Vagina (tissue), 2 donors: ENCODE measurements around the gene DENND1A. TPM values are rescaled to one million over a fixed set of nuclear protein-coding genes. Genes with fewer than 3 reads are reported as not detected.

Experiments
- DNase-seq, 2 donors: peaks; one replicate each; pipeline ENCODE4 v3.0.0-alpha.2; 2017; ENCODE audit errors: extremely low spot score in 2 of 2
- H3K27ac ChIP-seq: fragments of 200-600 bp; sonication (generic); one replicate; pipeline ENCODE4 v1.5.1; 2019
- H3K27me3 ChIP-seq: fragments of 200-600 bp; sonication (generic); one replicate; pipeline ENCODE4 v1.5.1; 2019
- H3K36me3 ChIP-seq, 2 donors: fragments of 200-600 bp; sonication (generic); one replicate each; pipeline ENCODE4 v1.5.1; 2017 to 2019
- H3K4me1 ChIP-seq: fragments of 200-600 bp; sonication (generic); one replicate; pipeline ENCODE4 v1.5.1; 2019
- H3K4me3 ChIP-seq, 2 donors: fragments of 200-600 bp; sonication (generic); 1 replicate in 1 of 2; 2 replicates in 1 of 2; pipeline ENCODE4 v1.5.1; 2016 to 2019
- H3K9me3 ChIP-seq: fragments of 200-600 bp; sonication (generic); one replicate; pipeline ENCODE4 v1.5.1; 2019
- POLR2A ChIP-seq, 2 donors: fragments of 450-650 bp; IDR thresholded peaks; one replicate each; pipeline ENCODE4 v1.6.1; 2017; ENCODE audit warnings: antibody characterized with exemption in 2 of 2, mild to moderate bottlenecking in 2 of 2, moderate library complexity in 2 of 2
- POLR2AphosphoS5 ChIP-seq, 2 donors: sonication (generic); formaldehyde crosslinking; IDR thresholded peaks; one replicate each; pipeline ENCODE4 v1.9.0; 2017; ENCODE audit warnings: antibody characterized with exemption in 2 of 2, mild to moderate bottlenecking in 2 of 2, low read depth in 1 of 2; ENCODE audit not compliant: insufficient read depth in 1 of 2
- intact Hi-C: fragments of 100-400 bp; cut with DNase I; formaldehyde crosslinking; loops from one replicate; pipeline ENCODE4 v1.15.1; 2023
- total RNA-seq: library from RNA; depleted of rRNA; stranded (reverse); fragments of >200 nt; gene quantifications from one replicate; pipeline ENCODE4 v1.2.3, GENCODE V29; 2016
- TF ChIP-seq, protein P1 (sequence below), 3 experiments: fragments of 450-650 bp in 2 of 3; fragments of 200-600 bp in 1 of 3; sonication (generic) in 1 of 3; IDR thresholded peaks; one replicate each; pipeline ENCODE4 v1.5.1; 2017 to 2019; ENCODE audit warnings: antibody characterized with exemption in 3 of 3, mild to moderate bottlenecking in 2 of 3, moderate library complexity in 2 of 3

Gene DENND1A
- total RNA-seq, 1 donor from 2014 or later, result 20.4 TPM

DNA sequence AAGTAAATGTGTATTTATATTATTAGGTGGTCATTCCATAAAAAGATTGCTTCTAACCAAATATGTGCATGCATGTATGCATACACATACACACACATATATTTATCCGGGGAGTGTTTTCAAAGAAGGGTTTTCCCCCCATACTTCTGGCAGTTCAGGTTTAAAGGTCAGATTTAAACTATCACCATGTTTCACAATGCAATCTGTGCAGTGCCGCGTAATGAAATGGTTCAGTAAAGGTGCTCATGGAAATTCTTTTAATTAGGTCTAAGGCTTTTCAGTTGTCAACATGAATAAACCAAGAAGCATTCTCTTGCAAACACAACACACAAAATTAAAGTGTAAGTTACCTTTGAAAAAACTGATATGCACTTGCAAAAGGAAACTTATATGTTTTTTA is 362.9 kb downstream of the DENND1A start:
- H3K27me3 ChIP-seq, result no peaks in the 10 kb centered on the region
- intact Hi-C loops, result no loop called here
- H3K9me3 ChIP-seq, result no peaks in the 10 kb centered on the region
- no peak overlapping the region for H3K4me3 ChIP-seq
- H3K4me1 ChIP-seq, result no peaks in the 10 kb centered on the region
- H3K27ac ChIP-seq, result no peak overlapping the region
- TF ChIP-seq POLR2AphosphoS5 (IDR thresholded peaks at IDR 0.05; ENCODE audit: insufficient read depth in 1 of 2, low read depth in 1 of 2) (no peak), POLR2A (IDR thresholded peaks at IDR 0.05) (no peak)
- TF ChIP-seq, protein P1, sequence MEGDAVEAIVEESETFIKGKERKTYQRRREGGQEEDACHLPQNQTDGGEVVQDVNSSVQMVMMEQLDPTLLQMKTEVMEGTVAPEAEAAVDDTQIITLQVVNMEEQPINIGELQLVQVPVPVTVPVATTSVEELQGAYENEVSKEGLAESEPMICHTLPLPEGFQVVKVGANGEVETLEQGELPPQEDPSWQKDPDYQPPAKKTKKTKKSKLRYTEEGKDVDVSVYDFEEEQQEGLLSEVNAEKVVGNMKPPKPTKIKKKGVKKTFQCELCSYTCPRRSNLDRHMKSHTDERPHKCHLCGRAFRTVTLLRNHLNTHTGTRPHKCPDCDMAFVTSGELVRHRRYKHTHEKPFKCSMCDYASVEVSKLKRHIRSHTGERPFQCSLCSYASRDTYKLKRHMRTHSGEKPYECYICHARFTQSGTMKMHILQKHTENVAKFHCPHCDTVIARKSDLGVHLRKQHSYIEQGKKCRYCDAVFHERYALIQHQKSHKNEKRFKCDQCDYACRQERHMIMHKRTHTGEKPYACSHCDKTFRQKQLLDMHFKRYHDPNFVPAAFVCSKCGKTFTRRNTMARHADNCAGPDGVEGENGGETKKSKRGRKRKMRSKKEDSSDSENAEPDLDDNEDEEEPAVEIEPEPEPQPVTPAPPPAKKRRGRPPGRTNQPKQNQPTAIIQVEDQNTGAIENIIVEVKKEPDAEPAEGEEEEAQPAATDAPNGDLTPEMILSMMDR (IDR thresholded peaks at IDR 0.05), result no peak
- DNase-seq, result no peak
- no peaks in the 10 kb centered on the region for H3K36me3 ChIP-seq

DNA sequence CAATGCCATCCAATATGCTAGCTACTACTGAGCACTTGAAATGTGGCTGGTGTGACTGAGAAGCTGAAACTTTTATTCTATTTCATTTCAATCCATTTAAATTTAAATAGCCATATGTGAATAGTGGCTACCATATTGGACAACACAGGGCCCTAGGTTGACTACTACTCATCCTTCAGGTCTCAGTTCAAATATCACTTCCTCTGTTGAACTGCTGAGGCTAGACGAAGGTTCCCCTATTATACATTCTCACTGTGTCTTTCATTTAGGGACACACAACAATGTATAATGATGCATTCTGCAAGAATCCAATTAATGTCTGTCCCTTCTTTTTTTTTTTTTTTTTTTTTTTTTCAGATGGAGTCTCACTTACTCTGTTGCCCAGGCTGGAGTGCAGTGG is 365.3 kb downstream of the DENND1A start:
- H3K9me3 ChIP-seq, result no peaks in the 10 kb centered on the region
- DNase-seq, result no peak
- H3K36me3 ChIP-seq, result no peaks in the 10 kb centered on the region
- intact Hi-C loops, result no loop called here
- no peak overlapping the region for H3K4me3 ChIP-seq
- H3K27ac ChIP-seq, result no peak overlapping the region
- H3K27me3 ChIP-seq, result no peaks in the 10 kb centered on the region
- H3K4me1 ChIP-seq, result no peaks in the 10 kb centered on the region
- TF ChIP-seq POLR2A (IDR thresholded peaks at IDR 0.05), result no peak
- no peak for TF ChIP-seq POLR2AphosphoS5 (IDR thresholded peaks at IDR 0.05; ENCODE audit: insufficient read depth in 1 of 2, low read depth in 1 of 2)
- TF ChIP-seq, protein P1 (IDR thresholded peaks at IDR 0.05), result no peak

DNA sequence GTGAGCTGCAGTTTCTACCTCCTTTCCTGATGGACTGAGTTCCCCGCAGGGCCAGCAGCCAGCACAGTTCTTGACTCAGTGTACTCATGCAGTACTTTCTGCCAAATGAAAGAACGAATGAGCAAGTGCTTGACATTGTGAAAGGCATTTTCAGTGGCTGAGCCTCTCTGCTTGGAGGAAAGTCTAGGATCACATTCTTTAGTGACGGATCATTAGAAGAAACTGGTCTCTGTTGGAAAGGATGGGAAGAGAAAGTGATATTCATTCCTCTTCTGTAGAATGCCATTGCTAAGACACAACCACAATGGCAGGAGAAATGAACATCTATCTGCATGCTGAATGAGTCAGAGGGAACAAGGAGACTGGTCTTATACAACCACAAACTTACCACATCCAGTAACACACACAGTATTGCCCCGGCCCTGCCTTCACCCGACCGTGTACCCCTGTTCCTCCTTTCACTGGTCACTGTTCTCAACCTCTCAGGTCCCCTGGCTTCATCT is 367.0 kb downstream of the DENND1A start:
- DNase-seq, result no peak
- Histone ChIP-seq H3K4me1 (no peaks in the 10 kb centered on the region), H3K27me3 (no peaks in the 10 kb centered on the region), H3K27ac (no peak overlapping the region), H3K9me3 (no peaks in the 10 kb centered on the region), H3K36me3 (no peaks in the 10 kb centered on the region), H3K4me3 (no peak overlapping the region)
- intact Hi-C loops, result no loop called here
- no peak for TF ChIP-seq POLR2A (IDR thresholded peaks at IDR 0.05)
- TF ChIP-seq, protein P1 (IDR thresholded peaks at IDR 0.05), result no peak
- TF ChIP-seq POLR2AphosphoS5 (IDR thresholded peaks at IDR 0.05; ENCODE audit: insufficient read depth in 1 of 2, low read depth in 1 of 2), result no peak

DNA sequence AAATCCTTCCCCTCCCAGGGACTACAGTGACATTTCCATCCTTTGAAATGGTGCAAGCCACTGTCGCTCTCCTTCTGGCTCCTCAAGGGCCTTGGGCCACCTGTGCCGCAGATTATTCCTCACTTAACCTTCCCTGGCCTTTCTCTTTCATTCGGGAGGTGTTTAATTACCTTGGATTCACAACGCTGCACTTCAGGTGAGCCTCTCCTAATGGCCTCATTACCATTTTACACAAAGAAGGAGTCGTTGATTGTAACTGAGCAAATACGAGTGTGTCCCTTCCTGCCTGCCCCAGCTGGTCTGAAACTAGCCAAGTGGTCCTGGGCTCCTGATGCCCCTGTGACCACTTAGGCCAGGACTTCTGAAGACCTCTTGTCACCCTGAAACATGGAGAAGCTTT is 368.9 kb downstream of the DENND1A start:
- no peaks in the 10 kb centered on the region for H3K27me3 ChIP-seq
- intact Hi-C loops, result no loop called here
- no peak overlapping the region for H3K27ac ChIP-seq
- no peak for TF ChIP-seq POLR2A (IDR thresholded peaks at IDR 0.05)
- TF ChIP-seq, protein P1 (IDR thresholded peaks at IDR 0.05), result no peak
- TF ChIP-seq POLR2AphosphoS5 (IDR thresholded peaks at IDR 0.05; ENCODE audit: insufficient read depth in 1 of 2, low read depth in 1 of 2), result no peak
- H3K4me3 ChIP-seq, result no peak overlapping the region
- H3K9me3 ChIP-seq, result no peaks in the 10 kb centered on the region
- DNase-seq, result no peak
- peaks cover 0 to 10% of the 10 kb centered on the region in 2 donors for H3K36me3 ChIP-seq
- no peaks in the 10 kb centered on the region for H3K4me1 ChIP-seq

DNA sequence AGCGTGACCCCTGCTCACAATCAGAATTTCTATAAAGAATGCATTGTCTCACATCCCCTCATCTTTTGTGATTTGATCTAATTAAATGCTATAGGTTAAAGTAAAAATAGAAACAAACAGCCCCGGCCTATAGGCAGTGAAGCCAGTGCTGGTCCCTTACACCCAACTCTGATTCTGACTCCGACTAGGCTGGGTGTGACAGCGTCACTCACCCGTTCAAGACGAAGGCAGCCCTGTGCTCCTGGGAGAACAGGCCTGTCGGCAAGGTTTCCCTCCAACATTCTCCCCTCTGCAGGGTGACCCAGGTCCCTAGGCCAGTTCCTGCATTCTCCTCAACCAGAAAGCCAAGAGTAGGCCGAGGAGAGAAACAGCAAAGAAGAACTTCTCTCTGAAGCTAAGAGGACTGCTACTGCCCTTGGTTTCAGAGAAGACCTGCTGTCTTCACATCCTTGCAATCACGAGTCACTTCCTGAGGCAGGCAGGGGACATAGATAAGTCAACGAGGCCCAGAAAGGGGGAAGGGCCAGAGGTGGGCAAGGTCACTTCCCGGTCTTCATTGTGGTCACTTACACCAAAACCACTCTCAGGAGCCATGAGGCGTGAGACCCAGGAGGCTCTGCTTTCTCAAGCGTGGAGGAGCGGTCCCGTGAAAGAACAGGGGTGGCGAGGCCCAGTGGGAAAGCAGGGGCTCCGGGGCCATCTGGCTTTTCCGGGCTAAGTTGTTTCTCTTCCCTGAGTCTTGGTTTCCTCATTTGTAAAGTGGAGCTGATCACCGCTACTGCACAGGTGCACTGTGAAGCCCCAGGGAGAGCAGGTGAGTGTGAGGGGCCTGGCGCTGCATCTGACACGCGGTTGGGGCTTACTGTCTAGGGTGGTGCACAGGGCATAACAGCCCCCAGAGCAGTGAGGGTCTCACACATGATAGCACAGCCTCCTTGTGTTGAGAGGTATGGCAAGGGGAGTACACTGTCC is 373.2 kb downstream of the DENND1A start:
- H3K27ac ChIP-seq, result no peak overlapping the region
- H3K27me3 ChIP-seq, result no peaks in the 10 kb centered on the region
- no peaks in the 10 kb centered on the region for H3K9me3 ChIP-seq
- TF ChIP-seq POLR2A (IDR thresholded peaks at IDR 0.05), result no peak
- TF ChIP-seq POLR2AphosphoS5 (IDR thresholded peaks at IDR 0.05; ENCODE audit: insufficient read depth in 1 of 2, low read depth in 1 of 2), result no peak
- peaks cover 0 to 19% of the 10 kb centered on the region in 2 donors for H3K36me3 ChIP-seq
- no peaks in the 10 kb centered on the region for H3K4me1 ChIP-seq
- no peak for DNase-seq
- intact Hi-C loops, result no loop called here
- H3K4me3 ChIP-seq, result no peak overlapping the region
